Stimulated activated CD4-positive, alpha-beta T cell treated with anti-CD3 and anti-CD28 coated beads, Interleukin-1b, Interleukin-23, amount 100 ng/mL, for 48 hours (primary cell): ENCODE measurements around the gene ZNF217.
"Not testable (repeated sequence)": the region's sequence is repeated elsewhere in the genome, so short reads cannot be mapped to it uniquely, and the experiment has no call there.

Experiments used
- DNase-seq: peaks from one replicate; pipeline ENCODE4 v3.0.0-alpha.2; 2020

Gene ZNF217

GRCh38 chr20:53581444-53582250 lies 12.0 kb downstream of the ZNF217 start:
- DNase-seq, result no peak

GRCh38 chr20:53580376-53581111 lies 13.1 kb downstream of the ZNF217 start:
- no peak for DNase-seq

DNA sequence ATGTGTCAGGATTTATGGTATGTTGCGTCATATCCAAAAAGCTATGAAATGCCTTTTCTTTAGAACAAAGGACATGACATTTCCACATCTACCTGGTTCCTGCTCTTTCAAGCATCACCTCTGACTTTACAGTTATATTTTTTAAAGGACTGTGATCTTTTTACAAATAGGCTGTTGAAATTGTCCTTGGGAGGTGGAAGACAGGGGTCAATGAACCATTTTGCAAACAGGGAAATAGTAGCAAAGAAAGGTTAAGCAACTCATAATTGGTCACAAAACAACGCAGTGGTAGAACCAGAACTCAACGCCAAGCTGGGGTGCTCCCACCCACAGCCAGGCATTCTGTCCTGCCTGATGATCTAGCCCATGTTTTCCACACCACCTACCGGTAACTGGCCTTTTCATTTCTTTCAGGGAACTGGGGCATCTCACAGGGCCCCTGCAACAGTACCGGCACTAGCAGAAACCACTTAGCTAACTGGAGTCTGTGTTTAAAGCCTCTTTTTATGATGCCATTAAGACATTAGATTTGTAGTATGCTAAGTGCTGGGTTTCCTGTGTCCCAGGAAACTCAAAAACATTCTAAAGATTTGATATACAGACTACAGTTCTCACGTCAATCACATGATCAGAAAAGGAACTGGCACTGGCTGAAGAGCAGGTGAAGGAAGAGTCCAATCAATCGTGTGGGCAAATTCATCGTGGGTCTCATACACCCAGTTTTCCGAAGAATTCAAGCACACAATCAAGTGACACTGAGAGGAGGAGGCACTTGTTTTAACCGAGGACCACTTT lies 13.9 kb downstream of the ZNF217 start:
- peak; percentile 43 for DNase-seq

DNA sequence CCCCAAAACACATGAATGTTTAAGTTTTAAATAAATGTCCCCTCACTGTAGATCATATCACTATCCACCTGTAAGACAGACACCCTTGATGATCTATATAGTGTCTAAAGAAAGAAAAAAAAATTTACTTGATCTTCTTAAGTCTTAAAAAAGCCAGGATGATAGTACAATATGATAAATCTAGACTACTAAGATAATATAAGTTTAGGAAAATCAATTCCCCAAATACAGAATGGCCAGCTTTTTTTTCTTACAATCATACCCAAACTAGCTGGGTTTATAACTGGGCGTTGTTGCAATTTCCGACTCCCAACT lies 14.4 kb downstream of the ZNF217 start:
- DNase-seq, result peak; percentile 19

- DNase-seq, result peak; percentile 39
Observed at GRCh38 chr20:53578492-53579222, 15.0 kb downstream of the ZNF217 start.

DNA sequence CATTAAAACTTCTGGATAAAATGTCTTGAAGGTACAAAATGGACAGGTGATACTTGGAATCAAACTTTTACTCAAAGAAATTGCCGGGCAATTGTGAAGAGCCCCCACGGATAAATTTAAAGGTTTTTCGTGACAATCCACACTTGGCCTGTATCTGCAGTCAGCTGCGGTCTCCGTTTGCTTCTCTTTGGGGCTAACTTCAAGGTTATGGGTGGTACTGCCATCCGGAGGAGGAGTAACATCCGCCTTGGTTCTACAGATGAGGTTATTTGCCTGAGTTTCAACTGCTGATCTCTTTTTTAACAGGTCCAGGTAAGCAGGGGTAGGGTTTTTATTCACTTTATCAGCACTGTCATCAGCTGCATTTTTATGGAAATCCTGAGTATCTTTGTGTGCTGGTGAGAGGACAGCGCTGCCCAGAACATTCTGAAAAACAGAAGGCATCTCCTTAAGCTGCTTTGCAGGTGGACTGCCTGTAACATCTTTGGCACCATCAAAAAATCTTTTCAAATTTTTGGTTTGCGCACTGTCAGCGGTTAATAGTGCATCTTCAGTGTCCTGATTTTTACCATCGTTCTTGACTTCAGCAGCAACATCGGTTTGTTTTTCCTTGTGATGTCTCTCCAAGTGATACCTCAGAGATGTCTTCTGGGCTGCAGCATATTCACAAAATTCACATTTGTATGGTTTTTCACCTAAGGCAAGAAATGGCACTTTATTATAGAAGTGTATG lies 16.9 kb downstream of the ZNF217 start:
- no peak for DNase-seq

DNA sequence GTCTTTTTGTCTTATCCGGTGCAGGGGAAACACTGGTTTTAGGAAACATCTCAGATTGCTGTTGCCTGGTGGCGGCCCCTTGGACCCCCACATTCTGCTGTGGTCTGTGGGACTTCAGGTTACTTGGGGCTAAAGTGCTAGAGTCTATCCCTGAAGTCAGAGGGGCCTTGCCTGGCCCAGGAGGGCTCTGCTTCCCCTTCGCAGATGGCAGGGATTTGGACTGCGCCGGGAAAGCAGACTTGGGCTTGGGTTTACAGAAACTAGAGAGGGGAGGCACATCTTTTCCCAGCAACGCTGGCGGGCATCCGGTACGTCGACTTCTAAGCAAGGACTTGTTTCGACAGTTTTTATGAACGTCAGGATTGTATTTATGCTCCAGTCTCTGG lies 17.5 kb downstream of the ZNF217 start:
- no peak for DNase-seq

DNA sequence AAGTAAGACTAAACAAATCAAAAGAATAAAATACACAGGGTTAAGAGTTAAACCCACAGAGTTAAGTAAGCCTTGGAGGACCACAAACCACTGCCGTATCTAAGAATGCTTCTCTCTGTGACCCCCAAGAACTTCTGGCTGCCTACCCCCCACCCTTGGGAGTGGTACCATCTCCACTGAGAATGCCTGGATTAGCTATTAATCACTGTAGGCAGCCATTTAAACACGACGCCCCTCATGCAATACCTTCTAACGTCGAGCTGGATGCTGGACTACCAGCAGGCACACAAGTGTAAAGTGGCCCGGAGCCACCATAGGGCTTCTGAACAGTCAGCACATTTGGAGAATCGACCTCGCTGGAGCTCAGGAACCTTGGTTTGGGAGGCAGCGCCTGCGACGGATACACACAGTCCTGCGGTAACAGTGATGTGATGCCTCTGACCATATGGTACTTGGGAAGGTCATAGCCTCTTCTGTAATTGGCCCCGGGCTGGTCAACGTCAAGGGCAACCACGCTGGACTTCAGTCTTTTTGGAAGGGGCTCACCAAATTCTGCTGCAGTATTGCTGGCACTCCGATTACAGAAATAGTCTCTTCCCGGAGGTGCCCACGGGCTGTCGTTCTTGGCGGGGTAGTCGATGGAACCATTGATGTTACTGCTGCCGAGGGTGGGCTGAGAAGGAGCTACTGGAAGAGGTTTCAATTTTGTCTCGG lies 18.0 kb downstream of the ZNF217 start:
- no peak for DNase-seq

GRCh38 chr20:53574819-53575218 lies 18.8 kb downstream of the ZNF217 start:
- DNase-seq, result no peak

DNA sequence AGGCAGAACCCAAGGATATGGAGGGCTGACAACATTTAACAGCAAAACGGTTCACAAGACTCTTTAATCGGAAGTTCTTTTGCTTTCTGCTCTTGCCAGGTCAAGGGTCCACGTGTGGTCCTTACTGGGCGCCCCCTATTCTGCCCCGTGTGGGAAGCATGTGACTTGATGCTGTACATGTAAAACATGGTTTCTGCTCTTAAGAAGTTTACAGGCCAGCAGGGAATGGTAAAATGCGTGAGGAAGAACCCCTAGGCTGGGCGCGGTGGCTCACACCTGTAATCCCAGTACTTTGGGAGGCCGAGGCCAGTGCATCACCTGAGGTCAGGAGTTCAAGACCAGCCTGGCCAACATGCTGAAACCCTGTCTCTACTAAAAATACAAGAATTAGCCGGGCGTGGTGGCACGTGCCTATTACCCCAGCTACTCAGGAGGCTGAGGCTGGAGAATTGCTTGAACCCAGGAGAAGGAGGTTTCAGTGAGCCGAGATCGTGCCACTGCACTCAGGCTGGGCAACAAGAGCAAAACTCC lies 19.3 kb downstream of the ZNF217 start:
- DNase-seq, result no peak

- no peak for DNase-seq
Observed at GRCh38 chr20:53571555-53572286, 21.9 kb downstream of the ZNF217 start.

GRCh38 chr20:53570446-53571276 lies 23.0 kb downstream of the ZNF217 start:
- no peak for DNase-seq

GRCh38 chr20:53569606-53570307 lies 23.9 kb downstream of the ZNF217 start:
- no peak for DNase-seq

DNA sequence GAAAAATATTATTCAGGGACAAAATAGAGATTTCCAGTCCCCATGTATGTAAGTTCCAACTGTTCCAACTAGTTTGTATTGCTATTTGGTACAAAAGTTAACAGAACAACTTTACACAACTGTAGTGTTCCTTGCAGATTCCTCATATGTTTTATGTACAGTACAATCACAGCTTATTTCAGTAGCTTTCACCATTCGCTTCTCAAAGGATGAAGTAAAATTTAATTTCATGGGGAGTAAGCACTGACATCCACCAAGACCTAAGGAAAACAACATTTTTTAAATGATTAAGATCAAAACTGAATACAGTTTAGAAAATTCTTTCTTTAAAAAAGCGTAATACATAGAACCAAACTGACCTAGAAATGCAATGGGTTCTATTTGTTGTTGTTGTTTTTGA lies 24.6 kb downstream of the ZNF217 start:
- DNase-seq, result no peak

- DNase-seq, result no peak
Observed at GRCh38 chr20:53568351-53568750, 25.3 kb downstream of the ZNF217 start.

- DNase-seq, result no peak
Observed at GRCh38 chr20:53567379-53567917, 26.2 kb downstream of the ZNF217 start.

- DNase-seq, result not testable (repeated sequence)
Observed at GRCh38 chr20:53566623-53567022, 27.0 kb downstream of the ZNF217 start.

DNA sequence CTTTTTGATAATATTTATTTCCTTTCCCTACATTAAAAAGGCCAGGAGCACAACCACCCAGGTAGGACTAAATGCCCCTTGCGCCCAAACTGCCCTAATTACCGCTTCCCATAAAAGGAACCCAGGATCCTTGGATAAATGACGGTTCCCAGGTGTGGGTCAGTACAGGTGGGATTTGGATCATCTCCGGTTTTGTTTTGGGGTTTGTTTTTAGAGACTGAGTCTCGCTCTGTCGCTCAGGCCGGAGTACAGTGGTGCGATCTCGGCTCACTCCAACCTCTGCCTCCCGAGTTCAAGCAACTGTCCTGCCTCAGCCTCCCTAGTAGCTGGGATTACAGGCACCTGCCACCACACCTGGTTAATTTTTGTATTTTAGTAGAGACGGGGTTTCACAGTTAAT lies 28.4 kb downstream of the ZNF217 start:
- no peak for DNase-seq
